ENCODE results near the gene PPP1R14B. TPM values are rescaled to one million over a fixed set of nuclear protein-coding genes. Genes with fewer than 3 reads are reported as not detected.

Gene PPP1R14B
- total RNA-seq, 1 donor from 2014 or later = 286 TPM

DNA sequence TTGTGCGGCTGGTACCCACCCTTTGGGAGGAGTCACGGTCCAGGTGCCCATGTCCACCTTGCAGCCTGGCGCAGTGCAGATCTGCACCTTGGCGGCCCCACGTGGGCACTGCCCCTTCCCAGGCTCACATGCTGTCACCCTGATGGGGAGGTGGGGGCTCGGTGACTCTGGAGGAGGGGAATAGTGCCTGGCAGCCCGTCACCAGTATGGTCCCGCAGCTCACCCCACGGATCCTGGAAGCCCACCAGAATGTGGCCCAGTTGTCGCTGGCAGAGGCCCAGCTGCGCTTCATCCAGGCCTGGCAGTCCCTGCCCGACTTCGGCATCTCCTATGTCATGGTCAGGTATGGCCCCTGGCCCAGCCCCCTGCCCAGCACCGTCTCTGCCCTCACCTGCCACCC lies 25.9 kb downstream of the PPP1R14B start:
- Mint-ChIP-seq H3K4me3 (no peak overlapping the region), H3K27me3 (ENCODE audit: low read depth) (no peaks in the 10 kb centered on the region), H3K27ac (ENCODE audit: unreplicated experiment) (no peak overlapping the region), H3K36me3 (ENCODE audit: low read depth) (no peaks in the 10 kb centered on the region), H3K9me3 (no peaks in the 10 kb centered on the region), H3K4me1 (peaks cover 9% of the 10 kb centered on the region)
- no peak for DNase-seq (ENCODE audit: low read depth, low spot score)
- no peak for TF ChIP-seq CTCF (conservative IDR thresholded peaks at IDR 0.05)

DNA sequence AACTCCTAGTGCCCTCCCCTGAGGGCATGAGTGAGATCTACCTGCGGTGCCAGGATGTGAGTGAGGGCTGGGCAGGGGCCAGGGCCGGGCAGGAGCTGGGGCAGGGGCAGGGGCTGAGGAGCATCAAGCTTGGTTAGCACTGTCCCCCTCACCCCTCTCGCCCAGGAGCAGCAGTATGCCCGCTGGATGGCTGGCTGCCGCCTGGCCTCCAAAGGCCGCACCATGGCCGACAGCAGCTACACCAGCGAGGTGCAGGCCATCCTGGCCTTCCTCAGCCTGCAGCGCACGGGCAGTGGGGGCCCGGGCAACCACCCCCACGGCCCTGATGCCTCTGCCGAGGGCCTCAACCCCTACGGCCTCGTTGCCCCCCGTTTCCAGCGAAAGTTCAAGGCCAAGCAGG lies 26.5 kb downstream of the PPP1R14B start:
- DNase-seq (ENCODE audit: low read depth, low spot score) = no peak
- Mint-ChIP-seq H3K4me1 (peaks cover 4% of the 10 kb centered on the region), H3K27me3 (ENCODE audit: low read depth) (no peaks in the 10 kb centered on the region), H3K9me3 (no peaks in the 10 kb centered on the region), H3K27ac (ENCODE audit: unreplicated experiment) (no peak overlapping the region), H3K36me3 (ENCODE audit: low read depth) (no peaks in the 10 kb centered on the region), H3K4me3 (no peak overlapping the region)
- TF ChIP-seq CTCF (conservative IDR thresholded peaks at IDR 0.05) = no peak

DNA sequence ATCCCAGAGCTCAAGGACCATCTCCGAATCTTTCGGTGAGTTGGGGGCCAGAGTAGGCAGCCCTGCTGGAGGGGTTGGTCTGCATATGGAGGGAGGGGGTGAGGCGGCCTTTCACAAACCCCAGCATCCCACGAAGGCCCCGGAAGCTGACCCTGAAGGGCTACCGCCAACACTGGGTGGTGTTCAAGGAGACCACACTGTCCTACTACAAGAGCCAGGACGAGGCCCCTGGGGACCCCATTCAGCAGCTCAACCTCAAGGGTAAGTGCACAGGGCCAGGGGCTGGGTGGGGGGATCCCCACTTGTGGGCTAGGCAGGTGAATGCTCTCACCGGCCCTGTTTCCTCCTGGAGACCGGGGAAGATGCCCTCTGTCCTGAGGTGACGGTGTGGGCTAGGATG lies 27.0 kb downstream of the PPP1R14B start:
- TF ChIP-seq CTCF (conservative IDR thresholded peaks at IDR 0.05) = no peak
- DNase-seq (ENCODE audit: low read depth, low spot score) = no peak
- no peak overlapping the region for H3K4me3 Mint-ChIP-seq
- H3K4me1 Mint-ChIP-seq = no peaks in the 10 kb centered on the region
- H3K9me3 Mint-ChIP-seq = no peaks in the 10 kb centered on the region
- H3K36me3 Mint-ChIP-seq (ENCODE audit: low read depth) = peaks cover 4% of the 10 kb centered on the region
- H3K27me3 Mint-ChIP-seq (ENCODE audit: low read depth) = no peaks in the 10 kb centered on the region
- H3K27ac Mint-ChIP-seq (ENCODE audit: unreplicated experiment) = no peak overlapping the region

DNA sequence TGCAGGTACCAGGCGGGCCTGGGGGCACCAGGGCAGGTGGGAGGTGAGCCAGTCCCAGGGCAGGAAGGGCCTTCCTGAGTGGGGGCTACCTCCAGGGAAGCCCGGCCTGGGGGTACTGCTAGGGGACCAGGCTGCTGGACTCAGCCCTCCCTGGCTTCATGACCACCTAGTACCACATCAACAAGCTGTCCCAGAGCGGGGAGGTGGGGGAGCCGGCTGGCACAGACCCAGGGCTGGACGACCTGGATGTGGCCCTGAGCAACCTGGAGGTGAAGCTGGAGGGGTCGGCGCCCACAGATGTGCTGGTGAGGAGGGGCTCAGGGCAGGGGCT lies 27.4 kb downstream of the PPP1R14B start:
- no peak for DNase-seq (ENCODE audit: low read depth, low spot score)
- no peak for TF ChIP-seq CTCF (conservative IDR thresholded peaks at IDR 0.05)
- Mint-ChIP-seq H3K27ac (ENCODE audit: unreplicated experiment) (no peak overlapping the region), H3K4me3 (no peak overlapping the region), H3K27me3 (ENCODE audit: low read depth) (no peaks in the 10 kb centered on the region), H3K9me3 (no peaks in the 10 kb centered on the region), H3K4me1 (no peaks in the 10 kb centered on the region), H3K36me3 (ENCODE audit: low read depth) (peaks cover 4% of the 10 kb centered on the region)

DNA sequence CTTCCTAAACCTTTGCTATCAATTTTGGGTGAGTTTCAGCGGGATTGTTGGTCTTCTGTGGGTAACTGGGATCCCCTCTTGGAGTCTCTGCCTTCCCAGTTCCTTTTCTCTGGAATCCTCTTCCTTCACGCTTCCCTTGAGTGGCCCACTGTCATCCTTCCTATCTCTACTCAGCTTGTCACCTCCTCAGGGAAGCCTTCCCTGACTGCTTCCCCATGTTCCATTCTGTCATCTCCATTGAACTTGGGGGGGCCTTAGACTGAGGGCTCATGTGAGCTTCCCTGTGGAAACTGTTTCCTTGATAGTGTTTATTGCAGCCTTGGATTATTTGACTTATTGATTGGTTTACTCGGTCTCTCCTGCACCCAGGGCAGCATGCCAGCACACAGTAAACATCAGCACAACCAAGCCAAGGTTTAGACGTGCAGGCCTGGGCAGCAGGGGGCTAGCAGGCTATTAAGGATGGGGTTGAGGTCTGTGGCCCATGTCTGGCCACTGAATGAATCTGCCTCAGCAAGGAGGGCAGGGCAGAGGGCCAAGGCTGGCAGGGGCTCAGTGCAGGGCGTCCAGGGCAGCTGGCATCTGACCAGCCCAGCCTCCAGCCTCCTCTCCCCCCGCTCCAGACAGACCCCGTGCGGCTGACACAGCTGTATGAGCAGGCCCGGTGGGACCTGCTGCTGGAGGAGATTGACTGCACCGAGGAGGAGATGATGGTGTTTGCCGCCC lies 28.0 kb downstream of the PPP1R14B start:
- Mint-ChIP-seq H3K4me3 (no peak overlapping the region), H3K27ac (ENCODE audit: unreplicated experiment) (peak overlapping the region; percentile 45), H3K36me3 (ENCODE audit: low read depth) (peaks cover 4% of the 10 kb centered on the region), H3K4me1 (no peaks in the 10 kb centered on the region), H3K27me3 (ENCODE audit: low read depth) (no peaks in the 10 kb centered on the region), H3K9me3 (no peaks in the 10 kb centered on the region)
- no peak for TF ChIP-seq CTCF (conservative IDR thresholded peaks at IDR 0.05)
- DNase-seq (ENCODE audit: low read depth, low spot score) = no peak
